HG02981 (cell line): Measurements from ENCODE around the gene UNC5B.

Experiments
- ATAC-seq: cut with Tn5 transposase; IDR thresholded peaks from one replicate; pipeline ENCODE4 v1.9.1; 2021; ENCODE audit warnings: mild to moderate bottlenecking, moderate library complexity; ENCODE audit not compliant: unreplicated experiment

Gene UNC5B

GRCh38 chr10:71222601-71223346 is 10.4 kb downstream of the UNC5B start:
- ATAC-seq, result no peak

- ATAC-seq, result no peak
These were observed 11.1 kb downstream of the UNC5B start for GRCh38 chr10:71223347-71224058.

- ATAC-seq, result no peak
These were observed 13.1 kb downstream of the UNC5B start for GRCh38 chr10:71225291-71226058.

- ATAC-seq, result no peak
These were observed 16.7 kb downstream of the UNC5B start for GRCh38 chr10:71228875-71229675.

- ATAC-seq, result no peak
These were observed 17.6 kb downstream of the UNC5B start for GRCh38 chr10:71229726-71230655.

- ATAC-seq, result no peak
These were observed 18.3 kb downstream of the UNC5B start for GRCh38 chr10:71230656-71231025.

GRCh38 chr10:71231206-71231605 is 18.8 kb downstream of the UNC5B start:
- no peak for ATAC-seq

- ATAC-seq, result no peak
These were observed 20.0 kb downstream of the UNC5B start for GRCh38 chr10:71232089-71232998.

- ATAC-seq, result no peak
These were observed 21.1 kb downstream of the UNC5B start for GRCh38 chr10:71233482-71233892.

- ATAC-seq, result no peak
These were observed 21.9 kb downstream of the UNC5B start for GRCh38 chr10:71234004-71234894.

- no peak for ATAC-seq
These were observed 22.8 kb downstream of the UNC5B start for GRCh38 chr10:71234970-71235685.

GRCh38 chr10:71235808-71236207 is 23.4 kb downstream of the UNC5B start:
- ATAC-seq, result no peak

GRCh38 chr10:71236286-71236685 is 23.9 kb downstream of the UNC5B start:
- no peak for ATAC-seq

GRCh38 chr10:71236822-71237682 is 24.7 kb downstream of the UNC5B start:
- ATAC-seq, result no peak

GRCh38 chr10:71237843-71238623 is 25.7 kb downstream of the UNC5B start:
- no peak for ATAC-seq
